Measurements from ENCODE around the gene BGLAP.

The BGLAP gene

DNA sequence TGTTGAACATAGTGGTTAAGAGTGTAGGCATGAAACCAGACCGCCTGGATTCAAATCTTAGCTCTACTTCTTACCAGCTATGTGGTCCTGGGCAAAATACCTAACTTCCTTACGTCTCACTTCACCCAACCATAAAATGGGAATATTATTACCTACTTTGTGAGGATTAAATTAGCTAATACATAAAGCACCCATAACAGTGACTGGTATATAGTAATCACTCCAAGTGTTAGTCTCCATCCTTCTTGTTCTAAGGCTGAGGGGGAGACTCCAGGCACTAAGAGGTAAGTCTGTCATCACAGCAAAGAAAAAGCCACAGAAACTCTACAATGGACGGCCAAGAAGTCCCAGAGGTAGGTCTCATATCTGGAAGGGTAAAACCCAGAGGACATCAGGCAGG lies 37.9 kb downstream of the BGLAP start:
- Histone ChIP-seq H3K36me3 (ENCODE audit: insufficient read depth) (peaks cover 33% of the 10 kb centered on the region; the same call in 1 of the 2 replicates), H3K79me2 (ENCODE audit: insufficient read depth, low read depth) (peaks cover 65% of the 10 kb centered on the region), H4K20me1 (ENCODE audit: insufficient read depth) (peaks cover 18% of the 10 kb centered on the region), H3K27me3 (ENCODE audit: insufficient read depth, low read depth) (no peaks in the 10 kb centered on the region), H3K4me3 (IDR thresholded peaks at IDR 0.05; ENCODE audit: insufficient read depth, low read depth, low read length) (no peak overlapping the region), H3K9ac (no peak overlapping the region), H3K4me2 (peak overlapping the region; percentile 79), H3K27ac (no peak overlapping the region), H2AFZ (ENCODE audit: low read depth) (no peak overlapping the region), H3K4me1 (ENCODE audit: low read depth, poor library complexity, severe bottlenecking) (peaks cover 47% of the 10 kb centered on the region)
- TF ChIP-seq, protein P1, sequence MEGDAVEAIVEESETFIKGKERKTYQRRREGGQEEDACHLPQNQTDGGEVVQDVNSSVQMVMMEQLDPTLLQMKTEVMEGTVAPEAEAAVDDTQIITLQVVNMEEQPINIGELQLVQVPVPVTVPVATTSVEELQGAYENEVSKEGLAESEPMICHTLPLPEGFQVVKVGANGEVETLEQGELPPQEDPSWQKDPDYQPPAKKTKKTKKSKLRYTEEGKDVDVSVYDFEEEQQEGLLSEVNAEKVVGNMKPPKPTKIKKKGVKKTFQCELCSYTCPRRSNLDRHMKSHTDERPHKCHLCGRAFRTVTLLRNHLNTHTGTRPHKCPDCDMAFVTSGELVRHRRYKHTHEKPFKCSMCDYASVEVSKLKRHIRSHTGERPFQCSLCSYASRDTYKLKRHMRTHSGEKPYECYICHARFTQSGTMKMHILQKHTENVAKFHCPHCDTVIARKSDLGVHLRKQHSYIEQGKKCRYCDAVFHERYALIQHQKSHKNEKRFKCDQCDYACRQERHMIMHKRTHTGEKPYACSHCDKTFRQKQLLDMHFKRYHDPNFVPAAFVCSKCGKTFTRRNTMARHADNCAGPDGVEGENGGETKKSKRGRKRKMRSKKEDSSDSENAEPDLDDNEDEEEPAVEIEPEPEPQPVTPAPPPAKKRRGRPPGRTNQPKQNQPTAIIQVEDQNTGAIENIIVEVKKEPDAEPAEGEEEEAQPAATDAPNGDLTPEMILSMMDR (conservative IDR thresholded peaks at IDR 0.05; ENCODE audit: low read depth, low read length): no peak

DNA sequence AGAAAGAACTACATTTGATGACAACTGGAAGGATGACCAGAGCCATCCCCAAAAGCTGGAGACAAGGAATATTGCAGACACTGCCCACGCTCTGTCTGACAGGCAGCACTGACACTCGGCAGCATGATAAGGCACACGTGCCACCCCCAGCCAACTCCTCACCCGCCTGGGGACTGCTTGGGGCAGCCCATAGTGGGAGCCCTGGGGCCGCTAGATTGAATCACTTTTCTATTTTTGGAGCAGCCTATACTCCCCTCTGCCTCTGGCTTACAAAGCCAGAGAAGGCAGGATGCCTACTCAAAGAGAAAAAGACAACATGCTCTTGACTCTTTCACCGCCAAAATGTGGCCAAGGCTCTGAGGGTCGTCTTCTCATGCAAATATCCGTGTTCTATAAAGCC lies 39.3 kb downstream of the BGLAP start:
- TF ChIP-seq, protein P1 (conservative IDR thresholded peaks at IDR 0.05; ENCODE audit: low read depth, low read length): peak; percentile 42; the same call in 1 of the 2 replicates
- peak overlapping the region; percentile 87; the same call in 1 of the 2 replicates for H3K9ac ChIP-seq
- H3K4me3 ChIP-seq (IDR thresholded peaks at IDR 0.05; ENCODE audit: insufficient read depth, low read depth, low read length): peak overlapping the region; percentile 71
- peaks cover 18% of the 10 kb centered on the region for H4K20me1 ChIP-seq (ENCODE audit: insufficient read depth)
- peak overlapping the region; percentile 79 for H3K4me2 ChIP-seq
- H3K27ac ChIP-seq: peak overlapping the region; percentile 62
- peaks cover 23% of the 10 kb centered on the region; the same call in 1 of the 2 replicates for H3K36me3 ChIP-seq (ENCODE audit: insufficient read depth)
- H3K27me3 ChIP-seq (ENCODE audit: insufficient read depth, low read depth): no peaks in the 10 kb centered on the region
- H2AFZ ChIP-seq (ENCODE audit: low read depth): no peak overlapping the region
- H3K4me1 ChIP-seq (ENCODE audit: low read depth, poor library complexity, severe bottlenecking): peaks cover 47% of the 10 kb centered on the region
- H3K79me2 ChIP-seq (ENCODE audit: insufficient read depth, low read depth): peaks cover 65% of the 10 kb centered on the region

DNA sequence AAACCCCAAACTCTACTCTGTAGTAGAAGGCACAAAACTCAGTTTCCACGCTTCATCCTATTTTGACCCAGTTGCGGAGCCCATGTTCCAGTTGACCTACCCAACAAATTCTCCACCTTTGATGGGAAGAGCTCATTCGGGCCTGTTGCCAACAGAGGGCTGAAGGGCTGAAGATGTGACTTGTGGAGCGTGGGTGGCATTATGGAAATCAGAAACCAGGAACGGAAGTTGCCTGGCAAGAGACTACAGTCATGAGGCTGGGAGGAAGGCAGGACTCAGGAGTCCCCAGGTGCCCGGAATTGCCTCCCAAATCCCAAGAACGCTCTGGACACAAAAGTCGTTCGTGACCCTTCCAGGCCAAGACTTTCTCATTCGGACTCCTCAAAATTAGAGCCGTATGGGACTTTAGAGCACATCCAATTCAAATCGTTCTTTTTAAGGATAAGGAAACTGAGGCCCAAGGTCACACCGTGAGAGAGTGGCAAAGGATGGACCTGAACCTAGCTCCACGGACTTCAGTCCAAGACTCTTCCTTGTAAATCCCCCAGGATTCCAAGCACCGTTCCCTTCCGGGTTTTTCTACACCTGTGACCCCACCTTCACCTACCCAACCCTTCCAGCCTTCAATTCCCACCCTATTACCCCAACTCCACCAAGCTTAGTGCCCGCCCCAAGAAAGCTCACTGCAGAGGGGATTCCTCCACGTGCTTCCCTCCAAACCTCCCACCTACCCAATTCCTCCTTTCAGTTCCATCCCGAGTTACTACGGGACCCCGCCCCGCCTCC lies 39.9 kb downstream of the BGLAP start:
- peak overlapping the region; percentile 87 for H3K9ac ChIP-seq
- TF ChIP-seq, protein P1 (conservative IDR thresholded peaks at IDR 0.05; ENCODE audit: low read depth, low read length): no peak
- peaks cover 65% of the 10 kb centered on the region for H3K79me2 ChIP-seq (ENCODE audit: insufficient read depth, low read depth)
- H4K20me1 ChIP-seq (ENCODE audit: insufficient read depth): peaks cover 18% of the 10 kb centered on the region
- H3K36me3 ChIP-seq (ENCODE audit: insufficient read depth): peaks cover 18% of the 10 kb centered on the region; the same call in 1 of the 2 replicates
- H3K27me3 ChIP-seq (ENCODE audit: insufficient read depth, low read depth): no peaks in the 10 kb centered on the region
- H2AFZ ChIP-seq (ENCODE audit: low read depth): peak overlapping the region; percentile 65
- H3K4me3 ChIP-seq (IDR thresholded peaks at IDR 0.05; ENCODE audit: insufficient read depth, low read depth, low read length): peak overlapping the region; percentile 71
- peak overlapping the region; percentile 79 for H3K4me2 ChIP-seq
- peak overlapping the region; percentile 62 for H3K27ac ChIP-seq
- peaks cover 47% of the 10 kb centered on the region for H3K4me1 ChIP-seq (ENCODE audit: low read depth, poor library complexity, severe bottlenecking)

DNA sequence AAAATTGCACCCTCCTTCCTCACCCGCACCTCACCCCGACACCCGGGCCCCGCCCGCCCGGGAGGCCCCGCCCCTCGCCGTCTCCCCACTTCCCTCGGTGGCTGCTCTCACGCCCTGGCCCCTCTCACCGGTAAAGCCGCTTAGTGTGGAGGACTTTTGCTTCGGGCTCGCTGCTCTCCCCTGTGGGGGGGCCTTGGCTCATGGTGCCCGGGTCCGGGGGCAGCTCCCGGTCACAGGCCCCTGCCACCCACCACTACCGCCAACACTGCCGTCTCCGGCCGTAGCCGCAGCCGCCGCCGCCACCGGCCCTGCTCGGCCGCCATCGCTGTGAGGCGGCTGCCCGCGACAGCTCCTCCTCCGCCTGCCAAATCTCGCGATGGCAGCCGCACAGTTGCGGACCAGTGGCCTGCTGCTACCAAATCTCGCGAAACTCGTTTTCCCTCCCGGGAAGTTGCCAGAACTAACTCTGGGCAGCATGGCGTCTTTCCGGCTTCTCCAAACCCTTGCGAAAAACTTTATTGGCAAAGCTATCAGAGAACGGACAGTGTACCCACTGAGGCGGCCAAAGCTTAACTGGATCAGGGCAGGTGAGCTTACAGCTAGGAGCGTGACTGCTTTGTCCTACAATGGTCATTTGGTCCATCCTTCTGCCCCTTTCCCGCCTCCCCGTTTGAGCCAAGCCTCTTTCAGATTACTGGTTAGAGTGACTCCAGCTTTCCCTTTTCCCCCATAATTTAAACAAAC lies 40.7 kb downstream of the BGLAP start, which contains the start of gene SMG5:
SMG5 (minus strand) TSS at position 347 of the 744 bp plus-strand sequence; CDS start at position 202, 145 bp downstream.
- peaks cover 65% of the 10 kb centered on the region for H3K79me2 ChIP-seq (ENCODE audit: insufficient read depth, low read depth)
- H3K9ac ChIP-seq: peak within 1 kb of the TSS; percentile 87
- peak within 1 kb of the TSS; percentile 65 for H2AFZ ChIP-seq (ENCODE audit: low read depth)
- H3K27me3 ChIP-seq (ENCODE audit: insufficient read depth, low read depth): no peaks in the 10 kb centered on the region
- H3K36me3 ChIP-seq (ENCODE audit: insufficient read depth): peaks cover 14% of the 10 kb centered on the region; the same call in 1 of the 2 replicates
- H3K4me3 ChIP-seq (IDR thresholded peaks at IDR 0.05; ENCODE audit: insufficient read depth, low read depth, low read length): peak within 1 kb of the TSS; percentile 71
- H3K27ac ChIP-seq: peak within 1 kb of the TSS; percentile 62
- H3K4me1 ChIP-seq (ENCODE audit: low read depth, poor library complexity, severe bottlenecking): peaks cover 47% of the 10 kb centered on the region
- peaks cover 18% of the 10 kb centered on the region for H4K20me1 ChIP-seq (ENCODE audit: insufficient read depth)
- peak within 1 kb of the TSS; percentile 79 for H3K4me2 ChIP-seq
- TF ChIP-seq, protein P1 (conservative IDR thresholded peaks at IDR 0.05; ENCODE audit: low read depth, low read length): no peak; the same call in 1 of the 2 replicates
